ENCODE measurements around the gene DAND5. TPM values are rescaled to one million over a fixed set of nuclear protein-coding genes. Genes with fewer than 3 reads are reported as not detected.

The DAND5 gene
- total RNA-seq, 2 experiments from 2014 or later = not detected

- ChIA-PET POLR2A (interaction anchor here (0.5 kb wide), 1 partner anchor 1076 kb away, joined by 4 read pairs; no protein-coding TSS in a partner anchor), CTCF (interaction anchor here (2.0 to 3.1 kb wide), 2 partner anchors 33 to 60 kb away, joined by 6 to 13 read pairs; no protein-coding TSS in a partner anchor)
- Mint-ChIP-seq H3K4me3 (no peak overlapping the region), H3K9me3 (no peaks in the 10 kb centered on the region), H3K27ac (no peak overlapping the region), H3K27me3 (no peaks in the 10 kb centered on the region), H3K36me3 (ENCODE audit: low read depth) (no peaks in the 10 kb centered on the region), H3K4me1 (ENCODE audit: low read depth) (no peaks in the 10 kb centered on the region)
- TF ChIP-seq CTCF (IDR thresholded peaks at IDR 0.05) = no peak
- intact Hi-C loops (cut with micrococcal nuclease) = no loop called here
- DNase-seq = no peak
- ATAC-seq = no peak
Measured at GRCh38 chr19:13001166-13001501, 31.8 kb downstream of the DAND5 start.

GRCh38 chr19:13001502-13002165 lies 32.3 kb downstream of the DAND5 start:
- Mint-ChIP-seq H3K4me1 (ENCODE audit: low read depth) (no peaks in the 10 kb centered on the region), H3K27ac (no peak overlapping the region), H3K36me3 (ENCODE audit: low read depth) (no peaks in the 10 kb centered on the region), H3K27me3 (no peaks in the 10 kb centered on the region), H3K4me3 (no peak overlapping the region), H3K9me3 (no peaks in the 10 kb centered on the region)
- ChIA-PET POLR2A (interaction anchor here (0.9 to 1.1 kb wide), 2 partner anchors 66 to 117 kb away, joined by 3 read pairs; no protein-coding TSS in a partner anchor), CTCF (interaction anchor here (3.1 kb wide), 1 partner anchor 60 kb away, joined by 13 read pairs; no protein-coding TSS in a partner anchor)
- no peak for TF ChIP-seq CTCF (IDR thresholded peaks at IDR 0.05)
- intact Hi-C loops (cut with micrococcal nuclease) = no loop called here
- no peak for DNase-seq
- no peak for ATAC-seq

GRCh38 chr19:13002166-13002898 lies 33.0 kb downstream of the DAND5 start:
- no peaks in the 10 kb centered on the region for H3K27me3 Mint-ChIP-seq
- ChIA-PET POLR2A (interaction anchor here (0.9 to 1.1 kb wide), 3 partner anchors 11 to 117 kb away, joined by 3 to 4 read pairs (median 3); no protein-coding TSS in a partner anchor), CTCF (interaction anchor here (1.1 to 4.7 kb wide), 4 partner anchors 24 to 59 kb away, joined by 3 to 21 read pairs (median 9); no protein-coding TSS in a partner anchor)
- no peak for ATAC-seq
- H3K27ac Mint-ChIP-seq = no peak overlapping the region
- no peaks in the 10 kb centered on the region for H3K9me3 Mint-ChIP-seq
- TF ChIP-seq CTCF (IDR thresholded peaks at IDR 0.05) = no peak
- no peaks in the 10 kb centered on the region for H3K36me3 Mint-ChIP-seq (ENCODE audit: low read depth)
- intact Hi-C loops (cut with micrococcal nuclease) = no loop called here
- no peaks in the 10 kb centered on the region for H3K4me1 Mint-ChIP-seq (ENCODE audit: low read depth)
- no peak overlapping the region for H3K4me3 Mint-ChIP-seq
- DNase-seq = no peak

GRCh38 chr19:13003081-13003480 lies 33.7 kb downstream of the DAND5 start:
- H3K4me3 Mint-ChIP-seq = no peak overlapping the region
- intact Hi-C loops (cut with micrococcal nuclease) = no loop called here
- H3K36me3 Mint-ChIP-seq (ENCODE audit: low read depth) = no peaks in the 10 kb centered on the region
- no peaks in the 10 kb centered on the region for H3K9me3 Mint-ChIP-seq
- ATAC-seq (no peak), DNase-seq (no peak)
- no peak overlapping the region for H3K27ac Mint-ChIP-seq
- H3K27me3 Mint-ChIP-seq = no peaks in the 10 kb centered on the region
- H3K4me1 Mint-ChIP-seq (ENCODE audit: low read depth) = no peaks in the 10 kb centered on the region
- ChIA-PET CTCF (interaction anchor here (1.1 to 4.7 kb wide), 3 partner anchors 25 to 58 kb away, joined by 3 to 21 read pairs (median 5); no protein-coding TSS in a partner anchor), POLR2A (interaction anchor here (0.5 to 1.1 kb wide), 2 partner anchors 10 to 71 kb away, joined by 4 to 6 read pairs; no protein-coding TSS in a partner anchor)
- TF ChIP-seq CTCF (IDR thresholded peaks at IDR 0.05) = no peak

Data from activated CD8-positive, alpha-beta T cell treated with anti-CD3 and anti-CD28 coated beads for 36 hours (primary cell).